Measurements from ENCODE around the gene CALCOCO2. TPM values are rescaled to one million over a fixed set of nuclear protein-coding genes. Genes with fewer than 3 reads are reported as not detected.
"Not testable (repeated sequence)": the region's sequence is repeated elsewhere in the genome, so short reads cannot be mapped to it uniquely, and the experiment has no call there.

The CALCOCO2 gene
- total RNA-seq, 4 donors from 2014 or later, result 124 to 334 (median 163) TPM

GRCh38 chr17:48871551-48872351 lies 40.9 kb downstream of the CALCOCO2 start:
- peak in 2 of 3 donors; percentile 85 to 91 for DNase-seq

GRCh38 chr17:48872409-48872808 lies 41.6 kb downstream of the CALCOCO2 start:
- H3K4me3 ChIP-seq, H3K9me3 ChIP-seq: not testable (repeated sequence)
- peaks cover 0 to 41% (median 9%) of the 10 kb centered on the region in 4 donors for H3K4me1 ChIP-seq

More at GRCh38 chr17:48871551-48872351, 40.9 kb downstream of the CALCOCO2 start:
- TF ChIP-seq CTCF (IDR thresholded peaks at IDR 0.05) (no peak), POLR2A (IDR thresholded peaks at IDR 0.05) (no peak)
- peaks cover 0 to 41% (median 9%) of the 10 kb centered on the region in 4 donors for H3K4me1 ChIP-seq
- H3K9me3 ChIP-seq, result no peaks in the 10 kb centered on the region
- H3K27me3 ChIP-seq, result no peaks in the 10 kb centered on the region
- H3K36me3 ChIP-seq, result no peaks in the 10 kb centered on the region
- H3K27ac ChIP-seq, result peak overlapping the region; percentile 17 to 72 (median 66)
- no peak overlapping the region for H3K4me3 ChIP-seq

GRCh38 chr17:48873209-48873608 lies 42.4 kb downstream of the CALCOCO2 start:
- H3K27me3 ChIP-seq, result no peaks in the 10 kb centered on the region
- H3K4me1 ChIP-seq, result peaks cover 0 to 41% (median 9%) of the 10 kb centered on the region in 4 donors
- H3K9me3 ChIP-seq, result no peaks in the 10 kb centered on the region
- peak in 1 of 3 donors; percentile 58 for DNase-seq
- H3K36me3 ChIP-seq, result no peaks in the 10 kb centered on the region
- H3K27ac ChIP-seq, result peak overlapping the region in 3 of 4 donors; percentile 60 to 72 (median 71)
- TF ChIP-seq CTCF (IDR thresholded peaks at IDR 0.05) (no peak), POLR2A (IDR thresholded peaks at IDR 0.05) (no peak)
- H3K4me3 ChIP-seq, result no peak overlapping the region

More at GRCh38 chr17:48872409-48872808, 41.6 kb downstream of the CALCOCO2 start:
- H3K36me3 ChIP-seq, H3K27me3 ChIP-seq: not testable (repeated sequence)
- H3K27ac ChIP-seq, result peak overlapping the region; percentile 17 to 72 (median 66)
- DNase-seq, result peak in 1 of 3 donors; percentile 11

GRCh38 chr17:48873696-48874443 lies 43.0 kb downstream of the CALCOCO2 start:
- TF ChIP-seq POLR2A (IDR thresholded peaks at IDR 0.05) (no peak), CTCF (IDR thresholded peaks at IDR 0.05) (no peak)
- Histone ChIP-seq H3K36me3 (no peaks in the 10 kb centered on the region), H3K4me1 (peaks cover 0 to 41% (median 9%) of the 10 kb centered on the region in 4 donors), H3K27ac (peak overlapping the region in 3 of 4 donors; percentile 60 to 72 (median 71)), H3K9me3 (no peaks in the 10 kb centered on the region), H3K4me3 (no peak overlapping the region), H3K27me3 (no peaks in the 10 kb centered on the region)
- DNase-seq, result no peak

GRCh38 chr17:48878920-48879898 lies 48.4 kb downstream of the CALCOCO2 start:
- TF ChIP-seq CTCF (IDR thresholded peaks at IDR 0.05), result peak; percentile 79 to 97 (median 96)
- no peak for TF ChIP-seq POLR2A (IDR thresholded peaks at IDR 0.05)

More at GRCh38 chr17:48878920-48879898, 48.4 kb downstream of the CALCOCO2 start:
- DNase-seq, result peak in 2 of 3 donors; percentile 37 to 79
- Histone ChIP-seq H3K27ac (no peak overlapping the region), H3K9me3 (no peaks in the 10 kb centered on the region), H3K36me3 (no peaks in the 10 kb centered on the region), H3K4me3 (no peak overlapping the region), H3K4me1 (no peaks in the 10 kb centered on the region), H3K27me3 (no peaks in the 10 kb centered on the region)

Measured in Peyer's patch (tissue), 4 donors.